ENCODE measurements around the gene NCBP2L. TPM values are rescaled to one million over a fixed set of nuclear protein-coding genes. Genes with fewer than 3 reads are reported as not detected.

NCBP2L gene
- total RNA-seq, 6 experiments from 2014 or later = not detected

GRCh38 chrX:107736781-107737531 is 40.6 kb upstream of the NCBP2L start:
- peak in 2 of 3 donors; percentile 80 to 82 for DNase-seq
- Histone ChIP-seq H3K9me3 (no peaks in the 10 kb centered on the region), H3K27me3 (no peaks in the 10 kb centered on the region), H3K4me1 (peaks cover 0 to 29% (median 11%) of the 10 kb centered on the region in 4 donors), H3K27ac (peak overlapping the region; percentile 31 to 88 (median 87)), H3K36me3 (no peaks in the 10 kb centered on the region), H3K4me3 (no peak overlapping the region)
- intact Hi-C loops (cut with DNase I) = no loop called here
- ATAC-seq = peak; percentile 40 to 70 (median 66)
- TF ChIP-seq POLR2A (IDR thresholded peaks at IDR 0.05) (peak; percentile 35), CTCF (IDR thresholded peaks at IDR 0.05) (no peak)
- 24% methylated on average over 6 of the region's 8 CpGs for whole genome bisulfite sequencing (ENCODE audit: insufficient coverage, low coverage, low lambda C conversion rate, missing lambda C conversion rate)

GRCh38 chrX:107738272-107738671 is 39.3 kb upstream of the NCBP2L start:
- peak overlapping the region in 2 of 3 donors; percentile 87 to 88 for H3K27ac ChIP-seq
- ATAC-seq (peak in 3 of 4 donors; percentile 42 to 62 (median 49)), DNase-seq (peak in 2 of 3 donors; percentile 82)
- TF ChIP-seq CTCF (IDR thresholded peaks at IDR 0.05) = peak in 1 of 4 donors; percentile 17
- TF ChIP-seq POLR2A (IDR thresholded peaks at IDR 0.05) = no peak
- peaks cover 0 to 37% (median 18%) of the 10 kb centered on the region in 4 donors for H3K4me1 ChIP-seq
- H3K9me3 ChIP-seq = no peaks in the 10 kb centered on the region
- H3K4me3 ChIP-seq = no peak overlapping the region
- H3K36me3 ChIP-seq = no peaks in the 10 kb centered on the region
- intact Hi-C loops (cut with DNase I) = no loop called here
- 79% methylated on average over 3 of the region's 5 CpGs for WGBS (ENCODE audit: insufficient coverage, low coverage, low lambda C conversion rate, missing lambda C conversion rate)
- no peaks in the 10 kb centered on the region for H3K27me3 ChIP-seq

- DNase-seq = peak in 2 of 3 donors; percentile 71 to 79
- WGBS (ENCODE audit: insufficient coverage, low coverage, low lambda C conversion rate, missing lambda C conversion rate) = 27% methylated on average over 3 of the region's 8 CpGs
- H3K27ac ChIP-seq = peak overlapping the region in 2 of 3 donors; percentile 87 to 88
- intact Hi-C loops (cut with DNase I) = no loop called here
- no peak overlapping the region for H3K4me3 ChIP-seq
- peak in 3 of 4 donors; percentile 26 to 59 (median 48) for ATAC-seq
- TF ChIP-seq CTCF (IDR thresholded peaks at IDR 0.05) (no peak), POLR2A (IDR thresholded peaks at IDR 0.05) (no peak)
- no peaks in the 10 kb centered on the region for H3K27me3 ChIP-seq
- peaks cover 0 to 42% (median 19%) of the 10 kb centered on the region in 4 donors for H3K4me1 ChIP-seq
- no peaks in the 10 kb centered on the region for H3K36me3 ChIP-seq
- H3K9me3 ChIP-seq = no peaks in the 10 kb centered on the region
These were observed 38.8 kb upstream of the NCBP2L start for GRCh38 chrX:107738768-107739167.

- DNase-seq (no peak), ATAC-seq (no peak)
- Histone ChIP-seq H3K4me3 (no peak overlapping the region), H3K36me3 (no peaks in the 10 kb centered on the region), H3K9me3 (no peaks in the 10 kb centered on the region), H3K27ac (peak overlapping the region in 2 of 3 donors; percentile 87 to 88), H3K27me3 (no peaks in the 10 kb centered on the region), H3K4me1 (peaks cover 0 to 43% (median 19%) of the 10 kb centered on the region in 4 donors)
- 90% methylated on average over 2 of the region's 3 CpGs for WGBS (ENCODE audit: insufficient coverage, low coverage, low lambda C conversion rate, missing lambda C conversion rate)
- no peak for TF ChIP-seq POLR2A (IDR thresholded peaks at IDR 0.05)
- no peak for TF ChIP-seq CTCF (IDR thresholded peaks at IDR 0.05)
- intact Hi-C loops (cut with DNase I) = no loop called here
These were observed 38.0 kb upstream of the NCBP2L start for GRCh38 chrX:107739541-107739940.
